GM23338 (cell line): ENCODE results near the gene LAP3. TPM values are rescaled to one million over a fixed set of nuclear protein-coding genes. Genes with fewer than 3 reads are reported as not detected.

Experiments used
- ATAC-seq: fragments of 200-7000 bp; cut with Tn5 transposase; 3 replicates; pipeline ENCODE4 v1.9.1; 2020
- DNase-seq: peaks from one replicate; pipeline ENCODE4 v3.0.0-alpha.2; 2015; ENCODE audit warnings: low spot score
- H2AFZ ChIP-seq: fragments of 200-600 bp; sonication (generic); 2 replicates; pipeline ENCODE4 v1.8.0; 2016; ENCODE audit warnings: antibody characterized with exemption, mild to moderate bottlenecking, moderate library complexity
- H3F3A ChIP-seq: fragments of 200-600 bp; sonication (generic); replicated peaks from 2 replicates; pipeline ENCODE4 v1.8.0; 2017; ENCODE audit warnings: antibody characterized with exemption, mixed run types, low read depth
- H3K27ac ChIP-seq: fragments of 200-600 bp; sonication (generic); 2 replicates; pipeline ENCODE4 v1.6.1; 2016; ENCODE audit warnings: low read depth
- H3K27me3 ChIP-seq: fragments of 200-600 bp; sonication (generic); 2 replicates; pipeline ENCODE4 v1.8.0; 2016; ENCODE audit warnings: mild to moderate bottlenecking, mixed run types, moderate library complexity; ENCODE audit not compliant: insufficient read depth
- H3K36me3 ChIP-seq: fragments of 200-600 bp; sonication (generic); 2 replicates; pipeline ENCODE4 v1.8.0; 2016; ENCODE audit warnings: mild to moderate bottlenecking; ENCODE audit not compliant: insufficient read depth
- H3K4me1 ChIP-seq: fragments of 200-600 bp; sonication (generic); 2 replicates; pipeline ENCODE4 v1.8.0; 2016; ENCODE audit warnings: mild to moderate bottlenecking, moderate library complexity; ENCODE audit not compliant: insufficient read depth
- H3K4me2 ChIP-seq: fragments of 200-600 bp; sonication (generic); 2 replicates; pipeline ENCODE4 v1.7.1; 2017; ENCODE audit warnings: mixed run types
- H3K4me3 ChIP-seq: fragments of 200-600 bp; sonication (generic); 2 replicates; pipeline ENCODE4 v1.6.1; 2016; ENCODE audit warnings: mixed run types
- H3K79me2 ChIP-seq: fragments of 200-600 bp; sonication (generic); replicated peaks from 2 replicates; pipeline ENCODE4 v1.8.0; 2017; ENCODE audit warnings: mild to moderate bottlenecking; ENCODE audit not compliant: insufficient read depth
- H3K9me2 ChIP-seq: fragments of 200-600 bp; sonication (generic); 2 replicates; pipeline ENCODE4 v1.8.0; 2017; ENCODE audit not compliant: insufficient read depth
- H4K20me1 ChIP-seq: fragments of 200-600 bp; sonication (generic); replicated peaks from 2 replicates; pipeline ENCODE4 v1.8.0; 2017; ENCODE audit warnings: mild to moderate bottlenecking; ENCODE audit not compliant: insufficient read depth
- H3K27ac Mint-ChIP-seq: 2 replicates; pipeline ENCODE4 v1.8.0; 2020; ENCODE audit warnings: inconsistent platforms, mild to moderate bottlenecking, moderate library complexity, mixed read lengths
- H3K27me3 Mint-ChIP-seq: 3 replicates; pipeline ENCODE4 v1.8.0; 2022; ENCODE audit warnings: low read depth, mild to moderate bottlenecking, moderate library complexity, mixed read lengths, inconsistent platforms; ENCODE audit not compliant: insufficient read depth, poor library complexity
- H3K36me3 Mint-ChIP-seq: 3 replicates; pipeline ENCODE4 v1.8.0; 2021; ENCODE audit warnings: low read depth, mild to moderate bottlenecking, inconsistent platforms, moderate library complexity, mixed read lengths
- H3K4me1 Mint-ChIP-seq: 3 replicates; pipeline ENCODE4 v1.8.0; 2020; ENCODE audit warnings: mild to moderate bottlenecking, inconsistent platforms, mixed read lengths
- H3K4me3 Mint-ChIP-seq: 3 replicates; pipeline ENCODE4 v1.8.0; 2021; ENCODE audit warnings: moderate library complexity, mild to moderate bottlenecking, inconsistent platforms, mixed read lengths
- H3K9me3 Mint-ChIP-seq: 3 replicates; pipeline ENCODE4 v1.8.0; 2020; ENCODE audit warnings: moderate library complexity, mild to moderate bottlenecking, inconsistent platforms, mixed read lengths
- CREB1 ChIP-seq: fragments of 250-450 bp; sonication (Bioruptor Pico); IDR thresholded peaks from 2 replicates; pipeline ENCODE4 v1.5.0; 2020; ENCODE audit warnings: low read depth, mild to moderate bottlenecking, moderate library complexity
- EZH2 ChIP-seq: fragments of 200-600 bp; sonication (generic); IDR thresholded peaks from one replicate; pipeline ENCODE4 v1.8.0; 2017; ENCODE audit warnings: antibody characterized with exemption, mild to moderate bottlenecking, low read depth; ENCODE audit not compliant: unreplicated experiment
- JUNB ChIP-seq: IDR thresholded peaks from one replicate; pipeline ENCODE4 v1.6.1; 2016; ENCODE audit warnings: antibody characterized with exemption; ENCODE audit not compliant: unreplicated experiment
- NANOG ChIP-seq: IDR thresholded peaks from 2 replicates; pipeline ENCODE4 v1.6.1; 2016; ENCODE audit warnings: antibody characterized with exemption, borderline replicate concordance
- ZNF114 ChIP-seq: fragments of 250-450 bp; sonication (Bioruptor Pico); IDR thresholded peaks from 2 replicates; pipeline ENCODE4 v1.5.0; 2020; ENCODE audit warnings: mild to moderate bottlenecking, moderate library complexity
- ZNF331 ChIP-seq: fragments of 250-450 bp; sonication (Bioruptor Pico); IDR thresholded peaks from 2 replicates; pipeline ENCODE4 v1.5.0; 2020; ENCODE audit warnings: low read depth, mild to moderate bottlenecking, moderate library complexity
- polyA plus RNA-seq: library from polyadenylated mRNA; unstranded; fragments of >200 nt; fragmentation: Nextera tagmentation; extraction: Ambion mirVana; gene quantifications from 2 replicates; pipeline ENCODE4 v1.2.1, GENCODE V29; 2016
- total RNA-seq: library from RNA; depleted of rRNA; stranded (reverse); fragments of >200 nt; shearing (Covaris generic); gene quantifications from 2 replicates; pipeline ENCODE4 v1.2.3, GENCODE V29; 2014
- TF ChIP-seq, protein P1 (sequence below): fragments of 250-450 bp; sonication (Bioruptor Pico); IDR thresholded peaks from 2 replicates; pipeline ENCODE4 v1.5.0; 2020; ENCODE audit warnings: mild to moderate bottlenecking, moderate library complexity
- TF ChIP-seq, protein P2 (sequence below): IDR thresholded peaks from one replicate; pipeline ENCODE4 v1.6.1; 2018; ENCODE audit warnings: antibody characterized with exemption; ENCODE audit not compliant: unreplicated experiment
- TF ChIP-seq, protein P3 (sequence below), 2 experiments: fragments of 200-600 bp in 1 of 2; sonication (generic) in 1 of 2; conservative IDR thresholded peaks; 2 replicates each; pipeline versions ENCODE4 v1.5.1 to v1.6.1; 2016 to 2017; ENCODE audit warnings: antibody characterized with exemption in 2 of 2, low read depth in 2 of 2, mild to moderate bottlenecking in 2 of 2, moderate library complexity in 1 of 2

The LAP3 gene
- total and polyA plus RNA-seq, 2 experiments from 2014 or later: 28.6 to 63.6 TPM

DNA sequence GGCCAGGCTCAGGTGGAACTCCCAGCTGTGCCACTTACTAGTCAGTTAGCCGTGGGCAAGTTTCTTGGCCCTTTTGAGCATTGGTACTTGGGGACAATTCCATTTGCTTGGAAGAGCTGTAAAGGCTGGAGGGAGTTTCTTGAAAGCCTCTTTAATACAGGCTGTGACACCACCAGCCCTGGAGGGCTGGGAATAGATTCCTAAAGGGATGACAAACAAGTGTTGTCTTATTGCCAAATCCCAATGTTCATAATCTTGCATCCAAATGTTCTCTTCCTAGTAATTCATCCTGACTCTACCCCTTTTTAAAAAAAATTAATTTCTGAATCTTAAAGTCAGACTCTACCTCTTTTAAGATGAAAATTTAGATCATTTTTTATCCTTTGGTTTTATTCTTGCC, 22.8 kb downstream of the LAP3 start (continued):
- TF ChIP-seq, protein P1, sequence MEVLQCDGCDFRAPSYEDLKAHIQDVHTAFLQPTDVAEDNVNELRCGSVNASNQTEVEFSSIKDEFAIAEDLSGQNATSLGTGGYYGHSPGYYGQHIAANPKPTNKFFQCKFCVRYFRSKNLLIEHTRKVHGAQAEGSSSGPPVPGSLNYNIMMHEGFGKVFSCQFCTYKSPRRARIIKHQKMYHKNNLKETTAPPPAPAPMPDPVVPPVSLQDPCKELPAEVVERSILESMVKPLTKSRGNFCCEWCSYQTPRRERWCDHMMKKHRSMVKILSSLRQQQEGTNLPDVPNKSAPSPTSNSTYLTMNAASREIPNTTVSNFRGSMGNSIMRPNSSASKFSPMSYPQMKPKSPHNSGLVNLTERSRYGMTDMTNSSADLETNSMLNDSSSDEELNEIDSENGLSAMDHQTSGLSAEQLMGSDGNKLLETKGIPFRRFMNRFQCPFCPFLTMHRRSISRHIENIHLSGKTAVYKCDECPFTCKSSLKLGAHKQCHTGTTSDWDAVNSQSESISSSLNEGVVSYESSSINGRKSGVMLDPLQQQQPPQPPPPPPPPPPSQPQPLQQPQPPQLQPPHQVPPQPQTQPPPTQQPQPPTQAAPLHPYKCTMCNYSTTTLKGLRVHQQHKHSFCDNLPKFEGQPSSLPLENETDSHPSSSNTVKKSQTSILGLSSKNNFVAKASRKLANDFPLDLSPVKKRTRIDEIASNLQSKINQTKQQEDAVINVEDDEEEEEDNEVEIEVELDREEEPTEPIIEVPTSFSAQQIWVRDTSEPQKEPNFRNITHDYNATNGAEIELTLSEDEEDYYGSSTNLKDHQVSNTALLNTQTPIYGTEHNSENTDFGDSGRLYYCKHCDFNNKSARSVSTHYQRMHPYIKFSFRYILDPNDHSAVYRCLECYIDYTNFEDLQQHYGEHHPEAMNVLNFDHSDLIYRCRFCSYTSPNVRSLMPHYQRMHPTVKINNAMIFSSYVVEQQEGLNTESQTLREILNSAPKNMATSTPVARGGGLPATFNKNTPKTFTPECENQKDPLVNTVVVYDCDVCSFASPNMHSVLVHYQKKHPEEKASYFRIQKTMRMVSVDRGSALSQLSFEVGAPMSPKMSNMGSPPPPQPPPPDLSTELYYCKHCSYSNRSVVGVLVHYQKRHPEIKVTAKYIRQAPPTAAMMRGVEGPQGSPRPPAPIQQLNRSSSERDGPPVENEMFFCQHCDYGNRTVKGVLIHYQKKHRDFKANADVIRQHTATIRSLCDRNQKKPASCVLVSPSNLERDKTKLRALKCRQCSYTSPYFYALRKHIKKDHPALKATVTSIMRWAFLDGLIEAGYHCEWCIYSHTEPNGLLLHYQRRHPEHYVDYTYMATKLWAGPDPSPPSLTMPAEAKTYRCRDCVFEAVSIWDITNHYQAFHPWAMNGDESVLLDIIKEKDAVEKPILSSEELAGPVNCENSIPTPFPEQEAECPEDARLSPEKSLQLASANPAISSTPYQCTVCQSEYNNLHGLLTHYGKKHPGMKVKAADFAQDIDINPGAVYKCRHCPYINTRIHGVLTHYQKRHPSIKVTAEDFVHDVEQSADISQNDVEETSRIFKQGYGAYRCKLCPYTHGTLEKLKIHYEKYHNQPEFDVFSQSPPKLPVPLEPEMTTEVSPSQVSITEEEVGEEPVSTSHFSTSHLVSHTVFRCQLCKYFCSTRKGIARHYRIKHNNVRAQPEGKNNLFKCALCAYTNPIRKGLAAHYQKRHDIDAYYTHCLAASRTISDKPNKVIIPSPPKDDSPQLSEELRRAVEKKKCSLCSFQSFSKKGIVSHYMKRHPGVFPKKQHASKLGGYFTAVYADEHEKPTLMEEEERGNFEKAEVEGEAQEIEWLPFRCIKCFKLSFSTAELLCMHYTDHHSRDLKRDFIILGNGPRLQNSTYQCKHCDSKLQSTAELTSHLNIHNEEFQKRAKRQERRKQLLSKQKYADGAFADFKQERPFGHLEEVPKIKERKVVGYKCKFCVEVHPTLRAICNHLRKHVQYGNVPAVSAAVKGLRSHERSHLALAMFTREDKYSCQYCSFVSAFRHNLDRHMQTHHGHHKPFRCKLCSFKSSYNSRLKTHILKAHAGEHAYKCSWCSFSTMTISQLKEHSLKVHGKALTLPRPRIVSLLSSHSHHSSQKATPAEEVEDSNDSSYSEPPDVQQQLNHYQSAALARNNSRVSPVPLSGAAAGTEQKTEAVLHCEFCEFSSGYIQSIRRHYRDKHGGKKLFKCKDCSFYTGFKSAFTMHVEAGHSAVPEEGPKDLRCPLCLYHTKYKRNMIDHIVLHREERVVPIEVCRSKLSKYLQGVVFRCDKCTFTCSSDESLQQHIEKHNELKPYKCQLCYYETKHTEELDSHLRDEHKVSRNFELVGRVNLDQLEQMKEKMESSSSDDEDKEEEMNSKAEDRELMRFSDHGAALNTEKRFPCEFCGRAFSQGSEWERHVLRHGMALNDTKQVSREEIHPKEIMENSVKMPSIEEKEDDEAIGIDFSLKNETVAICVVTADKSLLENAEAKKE (CRISPR knock-in tag): no peak
- TF ChIP-seq, protein P2, sequence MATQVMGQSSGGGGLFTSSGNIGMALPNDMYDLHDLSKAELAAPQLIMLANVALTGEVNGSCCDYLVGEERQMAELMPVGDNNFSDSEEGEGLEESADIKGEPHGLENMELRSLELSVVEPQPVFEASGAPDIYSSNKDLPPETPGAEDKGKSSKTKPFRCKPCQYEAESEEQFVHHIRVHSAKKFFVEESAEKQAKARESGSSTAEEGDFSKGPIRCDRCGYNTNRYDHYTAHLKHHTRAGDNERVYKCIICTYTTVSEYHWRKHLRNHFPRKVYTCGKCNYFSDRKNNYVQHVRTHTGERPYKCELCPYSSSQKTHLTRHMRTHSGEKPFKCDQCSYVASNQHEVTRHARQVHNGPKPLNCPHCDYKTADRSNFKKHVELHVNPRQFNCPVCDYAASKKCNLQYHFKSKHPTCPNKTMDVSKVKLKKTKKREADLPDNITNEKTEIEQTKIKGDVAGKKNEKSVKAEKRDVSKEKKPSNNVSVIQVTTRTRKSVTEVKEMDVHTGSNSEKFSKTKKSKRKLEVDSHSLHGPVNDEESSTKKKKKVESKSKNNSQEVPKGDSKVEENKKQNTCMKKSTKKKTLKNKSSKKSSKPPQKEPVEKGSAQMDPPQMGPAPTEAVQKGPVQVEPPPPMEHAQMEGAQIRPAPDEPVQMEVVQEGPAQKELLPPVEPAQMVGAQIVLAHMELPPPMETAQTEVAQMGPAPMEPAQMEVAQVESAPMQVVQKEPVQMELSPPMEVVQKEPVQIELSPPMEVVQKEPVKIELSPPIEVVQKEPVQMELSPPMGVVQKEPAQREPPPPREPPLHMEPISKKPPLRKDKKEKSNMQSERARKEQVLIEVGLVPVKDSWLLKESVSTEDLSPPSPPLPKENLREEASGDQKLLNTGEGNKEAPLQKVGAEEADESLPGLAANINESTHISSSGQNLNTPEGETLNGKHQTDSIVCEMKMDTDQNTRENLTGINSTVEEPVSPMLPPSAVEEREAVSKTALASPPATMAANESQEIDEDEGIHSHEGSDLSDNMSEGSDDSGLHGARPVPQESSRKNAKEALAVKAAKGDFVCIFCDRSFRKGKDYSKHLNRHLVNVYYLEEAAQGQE: no peak
- TF ChIP-seq EZH2: no peak
- no peak for TF ChIP-seq JUNB
- TF ChIP-seq ZNF114: no peak

DNA sequence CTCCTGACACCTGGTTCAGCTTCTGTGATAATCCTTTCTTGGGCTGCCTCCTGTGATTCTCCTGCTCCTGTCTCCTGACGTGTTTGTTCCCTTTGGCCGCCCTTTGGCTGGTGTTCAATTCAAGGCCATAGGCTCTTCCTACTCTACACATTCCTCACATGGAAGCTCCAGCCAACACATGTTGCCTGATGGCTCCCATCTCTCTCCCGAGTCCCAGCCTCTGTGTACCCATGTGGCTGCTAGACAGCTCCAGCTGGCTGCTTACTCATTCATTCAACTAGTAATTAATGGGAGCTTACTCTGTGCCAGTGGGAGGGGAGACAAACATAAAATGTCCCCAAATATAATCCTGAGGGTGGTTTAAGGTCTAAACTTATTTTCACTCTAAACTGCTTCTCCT, 28.2 kb downstream of the LAP3 start:
- Mint-ChIP-seq H3K4me1 (no peaks in the 10 kb centered on the region), H3K4me3 (no peak overlapping the region), H3K9me3 (no peaks in the 10 kb centered on the region), H3K27me3 (peaks cover 3% of the 10 kb centered on the region), H3K36me3 (peaks cover 27% of the 10 kb centered on the region), H3K27ac (no peak overlapping the region)
- peaks cover 23% of the 10 kb centered on the region for H3K36me3 ChIP-seq
- no peaks in the 10 kb centered on the region for H3K4me1 ChIP-seq
- no peak overlapping the region for H3K4me2 ChIP-seq
- no peak for ATAC-seq
- H3K79me2 ChIP-seq: no peaks in the 10 kb centered on the region
- no peak overlapping the region for H2AFZ ChIP-seq
- H3F3A ChIP-seq: no peaks in the 10 kb centered on the region
- no peaks in the 10 kb centered on the region for H4K20me1 ChIP-seq
- no peaks in the 10 kb centered on the region for H3K9me2 ChIP-seq
- H3K27ac ChIP-seq: no peak overlapping the region
- no peak for DNase-seq
- no peak overlapping the region for H3K4me3 ChIP-seq
- no peaks in the 10 kb centered on the region for H3K27me3 ChIP-seq
- TF ChIP-seq NANOG: no peak
- TF ChIP-seq, protein P3, sequence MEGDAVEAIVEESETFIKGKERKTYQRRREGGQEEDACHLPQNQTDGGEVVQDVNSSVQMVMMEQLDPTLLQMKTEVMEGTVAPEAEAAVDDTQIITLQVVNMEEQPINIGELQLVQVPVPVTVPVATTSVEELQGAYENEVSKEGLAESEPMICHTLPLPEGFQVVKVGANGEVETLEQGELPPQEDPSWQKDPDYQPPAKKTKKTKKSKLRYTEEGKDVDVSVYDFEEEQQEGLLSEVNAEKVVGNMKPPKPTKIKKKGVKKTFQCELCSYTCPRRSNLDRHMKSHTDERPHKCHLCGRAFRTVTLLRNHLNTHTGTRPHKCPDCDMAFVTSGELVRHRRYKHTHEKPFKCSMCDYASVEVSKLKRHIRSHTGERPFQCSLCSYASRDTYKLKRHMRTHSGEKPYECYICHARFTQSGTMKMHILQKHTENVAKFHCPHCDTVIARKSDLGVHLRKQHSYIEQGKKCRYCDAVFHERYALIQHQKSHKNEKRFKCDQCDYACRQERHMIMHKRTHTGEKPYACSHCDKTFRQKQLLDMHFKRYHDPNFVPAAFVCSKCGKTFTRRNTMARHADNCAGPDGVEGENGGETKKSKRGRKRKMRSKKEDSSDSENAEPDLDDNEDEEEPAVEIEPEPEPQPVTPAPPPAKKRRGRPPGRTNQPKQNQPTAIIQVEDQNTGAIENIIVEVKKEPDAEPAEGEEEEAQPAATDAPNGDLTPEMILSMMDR (conservative IDR thresholded peaks at IDR 0.05; ENCODE audit: low read depth in 2 of 2): no peak
- TF ChIP-seq EZH2: no peak
- TF ChIP-seq, protein P2: no peak
- no peak for TF ChIP-seq CREB1 (CRISPR knock-in tag)
- no peak for TF ChIP-seq ZNF331
